OCI-LY7 (cell line): ENCODE results near the gene HK2. TPM values are rescaled to one million over a fixed set of nuclear protein-coding genes. Genes with fewer than 3 reads are reported as not detected.

Experiments
- BruUV-seq: library from RNA; stranded (reverse); fragments of 400-500 nt; replicated peaks from 2 replicates; lab custom pipeline; 2021; lab: Mats Ljungman, UMichigan
- CTCF ChIA-PET: fragments of 300-600 bp; sonication (Branson Sonifier 250); formaldehyde crosslinking; loops from one replicate; lab custom pipeline; 2022; ENCODE audit warnings: antibody characterized with exemption; ENCODE audit not compliant: unreplicated experiment; lab: Charles Lee
- POLR2A ChIA-PET: fragments of 300-600 bp; sonication (Branson Sonifier 250); formaldehyde crosslinking; loops from one replicate; lab custom pipeline; 2022; ENCODE audit warnings: antibody characterized with exemption; lab: Charles Lee
- DNase-seq: peaks from one replicate; pipeline ENCODE4 v3.0.0-alpha.2; 2015; ENCODE audit warnings: low spot score
- H2AFZ ChIP-seq: fragments of 200-600 bp; sonication (generic), shearing (Covaris generic); 2 replicates; pipeline ENCODE4 v1.6.1; 2014; ENCODE audit warnings: mild to moderate bottlenecking, antibody characterized with exemption, low read length, moderate library complexity
- H3K27ac ChIP-seq: fragments of 200-600 bp; sonication (generic); 2 replicates; pipeline ENCODE4 v1.5.1; 2014; ENCODE audit warnings: mixed run types, low read depth, mild to moderate bottlenecking, moderate library complexity, low read length, inconsistent platforms; ENCODE audit not compliant: poor library complexity, severe bottlenecking
- H3K36me3 ChIP-seq: fragments of 200-600 bp; sonication (generic); 2 replicates; pipeline ENCODE4 v1.6.1; 2014; ENCODE audit warnings: mild to moderate bottlenecking, antibody characterized with exemption, low read length, moderate library complexity, mixed read lengths; ENCODE audit not compliant: insufficient read depth
- H3K4me1 ChIP-seq: fragments of 200-600 bp; sonication (generic); 2 replicates; pipeline ENCODE4 v1.5.1; 2014; ENCODE audit warnings: mild to moderate bottlenecking, low read length; ENCODE audit not compliant: insufficient read depth, poor library complexity, severe bottlenecking
- H3K4me2 ChIP-seq: fragments of 200-600 bp; sonication (generic); 2 replicates; pipeline ENCODE4 v1.6.1; 2014; ENCODE audit warnings: mild to moderate bottlenecking, low read length
- H3K4me3 ChIP-seq: fragments of 200-600 bp; sonication (generic); 2 replicates; pipeline ENCODE4 v1.5.1; 2014; ENCODE audit warnings: mild to moderate bottlenecking, low read depth, low read length; ENCODE audit not compliant: poor library complexity, severe bottlenecking
- H3K79me2 ChIP-seq: fragments of 200-600 bp; sonication (generic); 2 replicates; pipeline ENCODE4 v1.6.1; 2016; ENCODE audit warnings: low read depth, mild to moderate bottlenecking, low read length, moderate library complexity, mixed read lengths; ENCODE audit not compliant: insufficient read depth
- H3K9me2 ChIP-seq: fragments of 200-600 bp; sonication (generic); 2 replicates; pipeline ENCODE4 v1.6.1; 2016; ENCODE audit warnings: mild to moderate bottlenecking, low read length, mixed read lengths; ENCODE audit not compliant: insufficient read depth
- H3K9me3 ChIP-seq: fragments of 200-600 bp; sonication (generic); 2 replicates; pipeline ENCODE4 v1.6.1; 2014; ENCODE audit warnings: mild to moderate bottlenecking, mixed run types, low read length, mixed read lengths
- H4K20me1 ChIP-seq: fragments of 200-600 bp; sonication (generic); 2 replicates; pipeline ENCODE4 v1.6.1; 2014; ENCODE audit warnings: mild to moderate bottlenecking, antibody characterized with exemption, low read length, moderate library complexity, mixed read lengths; ENCODE audit not compliant: insufficient read depth
- EZH2phosphoT487 ChIP-seq: fragments of 200-600 bp; sonication (generic); IDR thresholded peaks from 2 replicates; pipeline ENCODE4 v1.6.1; 2018; ENCODE audit warnings: low read depth, borderline replicate concordance, mild to moderate bottlenecking, mixed run types, antibody characterized with exemption, low read length, moderate library complexity, mixed read lengths
- intact Hi-C: fragments of 100-400 bp; cut with micrococcal nuclease; formaldehyde crosslinking; loops from one replicate; pipeline ENCODE4 v1.10.0; 2022; ENCODE audit not compliant: unreplicated experiment
- total RNA-seq, 2 experiments: library from RNA; depleted of rRNA in 1 of 2; stranded (reverse); fragments of >200 nt in 1 of 2; shearing (Covaris generic) in 1 of 2; gene quantifications; 2 replicates each; pipeline ENCODE4 v1.2.3, GENCODE V29; 2014 to 2022
- TF ChIP-seq, protein P1 (sequence below): fragments of 200-600 bp; sonication (generic); conservative IDR thresholded peaks from 2 replicates; pipeline ENCODE4 v1.5.1; 2014; ENCODE audit warnings: mild to moderate bottlenecking, antibody characterized with exemption, low read length, moderate library complexity, mixed read lengths

Gene HK2
- total RNA-seq, 2 experiments from 2014 or later = 8.6 to 50.5 TPM

- no peaks in the 10 kb centered on the region for H4K20me1 ChIP-seq
- no peaks in the 10 kb centered on the region for H3K4me1 ChIP-seq
- intact Hi-C loops = no loop called here
- H3K4me3 ChIP-seq = no peak overlapping the region
- TF ChIP-seq, protein P1, sequence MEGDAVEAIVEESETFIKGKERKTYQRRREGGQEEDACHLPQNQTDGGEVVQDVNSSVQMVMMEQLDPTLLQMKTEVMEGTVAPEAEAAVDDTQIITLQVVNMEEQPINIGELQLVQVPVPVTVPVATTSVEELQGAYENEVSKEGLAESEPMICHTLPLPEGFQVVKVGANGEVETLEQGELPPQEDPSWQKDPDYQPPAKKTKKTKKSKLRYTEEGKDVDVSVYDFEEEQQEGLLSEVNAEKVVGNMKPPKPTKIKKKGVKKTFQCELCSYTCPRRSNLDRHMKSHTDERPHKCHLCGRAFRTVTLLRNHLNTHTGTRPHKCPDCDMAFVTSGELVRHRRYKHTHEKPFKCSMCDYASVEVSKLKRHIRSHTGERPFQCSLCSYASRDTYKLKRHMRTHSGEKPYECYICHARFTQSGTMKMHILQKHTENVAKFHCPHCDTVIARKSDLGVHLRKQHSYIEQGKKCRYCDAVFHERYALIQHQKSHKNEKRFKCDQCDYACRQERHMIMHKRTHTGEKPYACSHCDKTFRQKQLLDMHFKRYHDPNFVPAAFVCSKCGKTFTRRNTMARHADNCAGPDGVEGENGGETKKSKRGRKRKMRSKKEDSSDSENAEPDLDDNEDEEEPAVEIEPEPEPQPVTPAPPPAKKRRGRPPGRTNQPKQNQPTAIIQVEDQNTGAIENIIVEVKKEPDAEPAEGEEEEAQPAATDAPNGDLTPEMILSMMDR = no peak
- TF ChIP-seq EZH2phosphoT487 = no peak
- H3K36me3 ChIP-seq = no peaks in the 10 kb centered on the region
- ChIA-PET POLR2A (no interaction called here), CTCF (no interaction called here)
- H3K9me2 ChIP-seq = no peaks in the 10 kb centered on the region
- H3K9me3 ChIP-seq = no peaks in the 10 kb centered on the region
- H2AFZ ChIP-seq = no peak overlapping the region
- no peak overlapping the region for H3K4me2 ChIP-seq
- no peaks in the 10 kb centered on the region for H3K79me2 ChIP-seq
- BruUV-seq = no TSS peak
- no peak for DNase-seq
- H3K27ac ChIP-seq = no peak overlapping the region
Observed at GRCh38 chr2:74806920-74807319, 27.0 kb upstream of the HK2 start.

DNA sequence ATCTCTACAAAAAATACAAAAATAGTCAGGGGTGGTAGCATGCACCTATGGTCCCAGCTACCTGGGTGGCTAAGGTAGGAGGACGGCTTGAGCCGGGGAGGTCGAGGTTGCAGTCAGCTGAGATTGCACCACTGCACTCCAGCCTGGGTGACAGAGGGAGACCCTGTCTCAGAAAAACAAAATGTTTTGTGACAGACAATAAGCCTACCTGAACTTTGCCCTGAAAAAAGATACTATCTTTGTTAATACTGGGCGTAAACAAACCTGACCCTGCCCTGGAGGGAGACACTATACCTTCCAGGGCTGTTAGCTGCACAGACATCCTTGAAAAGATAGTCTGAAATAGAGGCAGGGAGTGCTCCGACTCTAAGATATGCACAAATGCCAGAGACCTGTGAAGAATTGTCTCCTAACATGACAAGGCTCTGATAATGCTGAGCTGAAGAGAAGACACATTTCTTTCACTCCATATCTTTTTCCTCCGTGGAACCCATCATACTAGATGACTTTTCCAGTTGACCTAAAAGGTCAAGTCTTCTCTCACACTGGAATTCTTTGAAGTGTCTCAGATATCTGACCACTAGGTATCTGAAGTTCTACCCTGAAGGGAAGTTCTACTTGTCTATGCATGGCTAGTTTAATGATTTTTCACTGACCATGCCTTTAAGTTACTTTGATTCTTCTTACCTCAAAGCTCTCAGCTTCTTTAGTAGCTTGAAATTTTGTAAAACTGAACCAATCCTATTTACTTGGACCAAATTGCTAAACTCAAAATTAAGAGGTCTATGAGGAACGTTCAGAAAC, 20.9 kb upstream of the HK2 start:
- no peak for DNase-seq
- H3K4me3 ChIP-seq = no peak overlapping the region
- TF ChIP-seq, protein P1 = no peak
- no peak for TF ChIP-seq EZH2phosphoT487
- no peaks in the 10 kb centered on the region for H3K36me3 ChIP-seq
- H3K9me2 ChIP-seq = no peaks in the 10 kb centered on the region
- no peak overlapping the region for H3K27ac ChIP-seq
- intact Hi-C loops = loop anchor here (5.0 kb wide), 1 partner anchor 96 kb away; no protein-coding TSS in a partner anchor
- H2AFZ ChIP-seq = no peak overlapping the region
- CTCF ChIA-PET = no interaction called here
- H3K4me1 ChIP-seq = no peaks in the 10 kb centered on the region
- BruUV-seq = no TSS peak
- H3K79me2 ChIP-seq = no peaks in the 10 kb centered on the region
- POLR2A ChIA-PET = interaction anchor here (0.5 kb wide), 1 partner anchor 148 kb away, joined by 4 read pairs; no protein-coding TSS in a partner anchor
- no peak overlapping the region for H3K4me2 ChIP-seq
- no peaks in the 10 kb centered on the region for H3K9me3 ChIP-seq
- H4K20me1 ChIP-seq = no peaks in the 10 kb centered on the region

- TF ChIP-seq EZH2phosphoT487 = no peak
- TF ChIP-seq, protein P1 = no peak
- no peak overlapping the region for H2AFZ ChIP-seq
- no peaks in the 10 kb centered on the region for H3K4me1 ChIP-seq
- H4K20me1 ChIP-seq = no peaks in the 10 kb centered on the region
- no TSS peak for BruUV-seq
- H3K4me3 ChIP-seq = no peak overlapping the region
- H3K79me2 ChIP-seq = no peaks in the 10 kb centered on the region
- intact Hi-C loops = loop anchor here (5.0 kb wide), 1 partner anchor 97 kb away; no protein-coding TSS in a partner anchor
- ChIA-PET POLR2A (no interaction called here), CTCF (no interaction called here)
- no peaks in the 10 kb centered on the region for H3K9me3 ChIP-seq
- no peaks in the 10 kb centered on the region for H3K9me2 ChIP-seq
- DNase-seq = no peak
- no peak overlapping the region for H3K4me2 ChIP-seq
- no peak overlapping the region for H3K27ac ChIP-seq
- H3K36me3 ChIP-seq = no peaks in the 10 kb centered on the region
Observed at GRCh38 chr2:74814102-74814501, 19.8 kb upstream of the HK2 start.
